ENCODE results near the gene BBS2.

Gene BBS2

DNA sequence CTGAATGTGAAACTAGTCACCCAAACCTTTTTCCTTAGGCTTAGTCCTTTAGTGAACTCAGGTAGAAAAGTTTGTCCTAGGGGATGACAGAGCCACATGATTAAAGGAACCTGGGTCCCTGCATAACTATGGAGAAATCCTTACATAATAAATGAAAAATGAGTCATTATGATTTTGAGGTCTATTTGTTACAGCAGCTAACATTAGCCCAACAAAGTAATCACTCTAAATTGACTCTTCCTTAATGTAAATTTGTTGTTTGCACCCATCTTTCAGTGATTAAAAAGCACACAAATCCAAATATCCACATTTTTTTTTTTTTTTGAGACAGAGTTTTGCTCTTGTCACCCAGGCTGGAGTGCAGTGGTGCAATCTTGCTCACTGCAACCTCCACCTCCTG lies 36.4 kb downstream of the BBS2 start:
- no peak for ATAC-seq
- TF ChIP-seq GLIS3 (CRISPR knock-in tag; IDR thresholded peaks at IDR 0.05): no peak
- TF ChIP-seq TCF4 (CRISPR knock-in tag; IDR thresholded peaks at IDR 0.05; ENCODE audit: borderline replicate concordance): no peak
- no peak for TF ChIP-seq ZNF565 (CRISPR knock-in tag; conservative IDR thresholded peaks at IDR 0.05; ENCODE audit: low read depth)
- TF ChIP-seq SNAI2 (CRISPR knock-in tag; IDR thresholded peaks at IDR 0.05): no peak
- no peak for TF ChIP-seq ZC3H10 (CRISPR knock-in tag; IDR thresholded peaks at IDR 0.05)
- TF ChIP-seq, protein P1, sequence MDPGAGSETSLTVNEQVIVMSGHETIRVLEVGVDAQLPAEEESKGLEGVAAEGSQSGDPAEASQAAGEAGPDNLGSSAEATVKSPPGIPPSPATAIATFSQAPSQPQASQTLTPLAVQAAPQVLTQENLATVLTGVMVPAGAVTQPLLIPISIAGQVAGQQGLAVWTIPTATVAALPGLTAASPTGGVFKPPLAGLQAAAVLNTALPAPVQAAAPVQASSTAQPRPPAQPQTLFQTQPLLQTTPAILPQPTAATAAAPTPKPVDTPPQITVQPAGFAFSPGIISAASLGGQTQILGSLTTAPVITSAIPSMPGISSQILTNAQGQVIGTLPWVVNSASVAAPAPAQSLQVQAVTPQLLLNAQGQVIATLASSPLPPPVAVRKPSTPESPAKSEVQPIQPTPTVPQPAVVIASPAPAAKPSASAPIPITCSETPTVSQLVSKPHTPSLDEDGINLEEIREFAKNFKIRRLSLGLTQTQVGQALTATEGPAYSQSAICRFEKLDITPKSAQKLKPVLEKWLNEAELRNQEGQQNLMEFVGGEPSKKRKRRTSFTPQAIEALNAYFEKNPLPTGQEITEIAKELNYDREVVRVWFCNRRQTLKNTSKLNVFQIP (CRISPR knock-in tag; IDR thresholded peaks at IDR 0.05; ENCODE audit: borderline replicate concordance, low read depth): no peak
- no peak for TF ChIP-seq ARNTL (CRISPR knock-in tag; IDR thresholded peaks at IDR 0.05; ENCODE audit: borderline replicate concordance, low read depth)
- TF ChIP-seq, protein P2, sequence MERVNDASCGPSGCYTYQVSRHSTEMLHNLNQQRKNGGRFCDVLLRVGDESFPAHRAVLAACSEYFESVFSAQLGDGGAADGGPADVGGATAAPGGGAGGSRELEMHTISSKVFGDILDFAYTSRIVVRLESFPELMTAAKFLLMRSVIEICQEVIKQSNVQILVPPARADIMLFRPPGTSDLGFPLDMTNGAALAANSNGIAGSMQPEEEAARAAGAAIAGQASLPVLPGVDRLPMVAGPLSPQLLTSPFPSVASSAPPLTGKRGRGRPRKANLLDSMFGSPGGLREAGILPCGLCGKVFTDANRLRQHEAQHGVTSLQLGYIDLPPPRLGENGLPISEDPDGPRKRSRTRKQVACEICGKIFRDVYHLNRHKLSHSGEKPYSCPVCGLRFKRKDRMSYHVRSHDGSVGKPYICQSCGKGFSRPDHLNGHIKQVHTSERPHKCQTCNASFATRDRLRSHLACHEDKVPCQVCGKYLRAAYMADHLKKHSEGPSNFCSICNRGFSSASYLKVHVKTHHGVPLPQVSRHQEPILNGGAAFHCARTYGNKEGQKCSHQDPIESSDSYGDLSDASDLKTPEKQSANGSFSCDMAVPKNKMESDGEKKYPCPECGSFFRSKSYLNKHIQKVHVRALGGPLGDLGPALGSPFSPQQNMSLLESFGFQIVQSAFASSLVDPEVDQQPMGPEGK (CRISPR knock-in tag; IDR thresholded peaks at IDR 0.05; ENCODE audit: borderline replicate concordance): no peak
- no peak for TF ChIP-seq RARB (CRISPR knock-in tag; IDR thresholded peaks at IDR 0.05)
- TF ChIP-seq, protein P3, sequence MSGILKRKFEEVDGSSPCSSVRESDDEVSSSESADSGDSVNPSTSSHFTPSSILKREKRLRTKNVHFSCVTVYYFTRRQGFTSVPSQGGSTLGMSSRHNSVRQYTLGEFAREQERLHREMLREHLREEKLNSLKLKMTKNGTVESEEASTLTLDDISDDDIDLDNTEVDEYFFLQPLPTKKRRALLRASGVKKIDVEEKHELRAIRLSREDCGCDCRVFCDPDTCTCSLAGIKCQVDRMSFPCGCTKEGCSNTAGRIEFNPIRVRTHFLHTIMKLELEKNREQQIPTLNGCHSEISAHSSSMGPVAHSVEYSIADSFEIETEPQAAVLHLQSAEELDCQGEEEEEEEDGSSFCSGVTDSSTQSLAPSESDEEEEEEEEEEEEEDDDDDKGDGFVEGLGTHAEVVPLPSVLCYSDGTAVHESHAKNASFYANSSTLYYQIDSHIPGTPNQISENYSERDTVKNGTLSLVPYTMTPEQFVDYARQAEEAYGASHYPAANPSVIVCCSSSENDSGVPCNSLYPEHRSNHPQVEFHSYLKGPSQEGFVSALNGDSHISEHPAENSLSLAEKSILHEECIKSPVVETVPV (CRISPR knock-in tag; IDR thresholded peaks at IDR 0.05): no peak
- no peak for TF ChIP-seq ZNF70 (CRISPR knock-in tag; IDR thresholded peaks at IDR 0.05)
- TF ChIP-seq ISL1 (CRISPR knock-in tag; IDR thresholded peaks at IDR 0.05): no peak

DNA sequence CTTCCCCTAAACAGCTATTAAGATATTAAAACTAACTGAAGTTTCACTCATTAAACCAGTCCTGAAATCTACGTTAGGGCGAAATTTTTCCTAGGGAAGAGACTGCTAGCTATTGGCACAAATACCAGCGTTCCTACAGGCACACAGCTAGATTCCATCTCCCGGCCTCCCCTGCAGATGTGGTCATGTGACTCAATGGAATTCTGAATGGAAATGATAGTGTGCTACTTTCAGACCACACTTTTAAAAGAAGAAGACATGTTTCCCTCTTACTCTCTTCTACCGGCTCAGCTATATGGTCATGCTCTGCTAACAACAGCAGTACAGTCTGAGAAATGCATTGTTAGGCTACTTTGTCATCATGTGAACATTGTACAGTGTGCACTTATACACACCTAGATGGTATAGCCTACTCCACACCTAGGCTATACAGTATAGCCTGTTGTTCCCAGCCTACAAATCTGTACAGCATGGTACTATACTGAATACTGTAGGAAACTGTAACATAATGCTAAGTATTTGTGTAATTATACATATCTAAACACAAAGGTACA lies 37.1 kb downstream of the BBS2 start:
- TF ChIP-seq CSDC2 (CRISPR knock-in tag; IDR thresholded peaks at IDR 0.05): no peak
- TF ChIP-seq ARNTL (CRISPR knock-in tag; IDR thresholded peaks at IDR 0.05; ENCODE audit: borderline replicate concordance, low read depth): no peak
- TF ChIP-seq, protein P1 (CRISPR knock-in tag; IDR thresholded peaks at IDR 0.05; ENCODE audit: borderline replicate concordance, low read depth): no peak
- TF ChIP-seq ZNF8 (CRISPR knock-in tag; IDR thresholded peaks at IDR 0.05): no peak
- no peak for TF ChIP-seq ISL1 (CRISPR knock-in tag; IDR thresholded peaks at IDR 0.05)
- TF ChIP-seq ZNF565 (CRISPR knock-in tag; conservative IDR thresholded peaks at IDR 0.05; ENCODE audit: low read depth): no peak
- no peak for TF ChIP-seq TCF4 (CRISPR knock-in tag; IDR thresholded peaks at IDR 0.05; ENCODE audit: borderline replicate concordance)
- no peak for TF ChIP-seq OSR1 (CRISPR knock-in tag; IDR thresholded peaks at IDR 0.05)
- TF ChIP-seq PPARA (CRISPR knock-in tag; IDR thresholded peaks at IDR 0.05; ENCODE audit: borderline replicate concordance): no peak
- TF ChIP-seq GLIS3 (CRISPR knock-in tag; IDR thresholded peaks at IDR 0.05): no peak
- TF ChIP-seq, protein P4, sequence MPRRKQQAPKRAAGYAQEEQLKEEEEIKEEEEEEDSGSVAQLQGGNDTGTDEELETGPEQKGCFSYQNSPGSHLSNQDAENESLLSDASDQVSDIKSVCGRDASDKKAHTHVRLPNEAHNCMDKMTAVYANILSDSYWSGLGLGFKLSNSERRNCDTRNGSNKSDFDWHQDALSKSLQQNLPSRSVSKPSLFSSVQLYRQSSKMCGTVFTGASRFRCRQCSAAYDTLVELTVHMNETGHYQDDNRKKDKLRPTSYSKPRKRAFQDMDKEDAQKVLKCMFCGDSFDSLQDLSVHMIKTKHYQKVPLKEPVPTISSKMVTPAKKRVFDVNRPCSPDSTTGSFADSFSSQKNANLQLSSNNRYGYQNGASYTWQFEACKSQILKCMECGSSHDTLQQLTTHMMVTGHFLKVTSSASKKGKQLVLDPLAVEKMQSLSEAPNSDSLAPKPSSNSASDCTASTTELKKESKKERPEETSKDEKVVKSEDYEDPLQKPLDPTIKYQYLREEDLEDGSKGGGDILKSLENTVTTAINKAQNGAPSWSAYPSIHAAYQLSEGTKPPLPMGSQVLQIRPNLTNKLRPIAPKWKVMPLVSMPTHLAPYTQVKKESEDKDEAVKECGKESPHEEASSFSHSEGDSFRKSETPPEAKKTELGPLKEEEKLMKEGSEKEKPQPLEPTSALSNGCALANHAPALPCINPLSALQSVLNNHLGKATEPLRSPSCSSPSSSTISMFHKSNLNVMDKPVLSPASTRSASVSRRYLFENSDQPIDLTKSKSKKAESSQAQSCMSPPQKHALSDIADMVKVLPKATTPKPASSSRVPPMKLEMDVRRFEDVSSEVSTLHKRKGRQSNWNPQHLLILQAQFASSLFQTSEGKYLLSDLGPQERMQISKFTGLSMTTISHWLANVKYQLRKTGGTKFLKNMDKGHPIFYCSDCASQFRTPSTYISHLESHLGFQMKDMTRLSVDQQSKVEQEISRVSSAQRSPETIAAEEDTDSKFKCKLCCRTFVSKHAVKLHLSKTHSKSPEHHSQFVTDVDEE (CRISPR knock-in tag; IDR thresholded peaks at IDR 0.05): no peak
- no peak for TF ChIP-seq RARB (CRISPR knock-in tag; IDR thresholded peaks at IDR 0.05)
- TF ChIP-seq ZFP3 (CRISPR knock-in tag; IDR thresholded peaks at IDR 0.05): no peak
- TF ChIP-seq ESRRG (CRISPR knock-in tag; IDR thresholded peaks at IDR 0.05): no peak
- no peak for TF ChIP-seq BACH2 (CRISPR knock-in tag; IDR thresholded peaks at IDR 0.05; ENCODE audit: borderline replicate concordance)
- TF ChIP-seq, protein P2 (CRISPR knock-in tag; IDR thresholded peaks at IDR 0.05; ENCODE audit: borderline replicate concordance): no peak
- TF ChIP-seq ZNF70 (CRISPR knock-in tag; IDR thresholded peaks at IDR 0.05): no peak
- no peak for TF ChIP-seq TOX (CRISPR knock-in tag; IDR thresholded peaks at IDR 0.05; ENCODE audit: borderline replicate concordance)
- no peak for ATAC-seq
